GM19351 (cell line): ENCODE measurements around the gene PATE1.
"Not testable (repeated sequence)": the region's sequence is repeated elsewhere in the genome, so short reads cannot be mapped to it uniquely, and the experiment has no call there.

Experiments
- ATAC-seq: cut with Tn5 transposase; IDR thresholded peaks from one replicate; pipeline ENCODE4 v1.9.1; 2021; ENCODE audit warnings: mild to moderate bottlenecking, moderate library complexity; ENCODE audit not compliant: unreplicated experiment

PATE1 gene

GRCh38 chr11:125745979-125746378, at the start of gene PATE1:
PATE1 (plus strand) TSS chr11:125746279; CDS start chr11:125746305, 26 bp downstream.
- no peak for ATAC-seq

GRCh38 chr11:125701018-125701610, 45.0 kb upstream of the PATE1 start:
- ATAC-seq = no peak

GRCh38 chr11:125701858-125702621, 44.0 kb upstream of the PATE1 start:
- ATAC-seq = no peak

GRCh38 chr11:125704686-125705085, 41.4 kb upstream of the PATE1 start:
- ATAC-seq = not testable (repeated sequence)

- no peak for ATAC-seq
These were observed 25.3 kb upstream of the PATE1 start for GRCh38 chr11:125720781-125721180.

- no peak for ATAC-seq
These were observed 22.0 kb upstream of the PATE1 start for GRCh38 chr11:125724125-125724524.

GRCh38 chr11:125728969-125729368, 17.1 kb upstream of the PATE1 start:
- no peak for ATAC-seq

GRCh38 chr11:125740617-125741016, 5.5 kb upstream of the PATE1 start:
- ATAC-seq = no peak

- ATAC-seq = no peak
These were observed 2.4 kb upstream of the PATE1 start for GRCh38 chr11:125743681-125744080.

GRCh38 chr11:125750629-125751028, 4.5 kb downstream of the PATE1 start:
- ATAC-seq = no peak

GRCh38 chr11:125756050-125756449, 10.0 kb downstream of the PATE1 start:
- no peak for ATAC-seq

GRCh38 chr11:125762445-125762844, 16.4 kb downstream of the PATE1 start:
- no peak for ATAC-seq

GRCh38 chr11:125763483-125763882, 17.4 kb downstream of the PATE1 start:
- ATAC-seq = no peak

- no peak for ATAC-seq
These were observed 20.2 kb downstream of the PATE1 start for GRCh38 chr11:125766251-125766650.

GRCh38 chr11:125768336-125769046, 22.4 kb downstream of the PATE1 start:
- no peak for ATAC-seq

- ATAC-seq = no peak
These were observed 24.5 kb downstream of the PATE1 start for GRCh38 chr11:125770583-125770982.

- no peak for ATAC-seq
These were observed 26.9 kb downstream of the PATE1 start for GRCh38 chr11:125772834-125773505.

GRCh38 chr11:125773516-125773915, 27.4 kb downstream of the PATE1 start:
- ATAC-seq = no peak

- no peak for ATAC-seq
These were observed 31.2 kb downstream of the PATE1 start for GRCh38 chr11:125777309-125777708.

GRCh38 chr11:125778728-125779127, 32.6 kb downstream of the PATE1 start, which contains the start of gene PATE2:
PATE2 (minus strand) TSS chr11:125778828; CDS start chr11:125778773, 55 bp downstream.
- no peak for ATAC-seq

GRCh38 chr11:125784678-125785077, 38.6 kb downstream of the PATE1 start:
- ATAC-seq = no peak
